ENCODE results near the gene ARHGAP9.

Gene ARHGAP9

DNA sequence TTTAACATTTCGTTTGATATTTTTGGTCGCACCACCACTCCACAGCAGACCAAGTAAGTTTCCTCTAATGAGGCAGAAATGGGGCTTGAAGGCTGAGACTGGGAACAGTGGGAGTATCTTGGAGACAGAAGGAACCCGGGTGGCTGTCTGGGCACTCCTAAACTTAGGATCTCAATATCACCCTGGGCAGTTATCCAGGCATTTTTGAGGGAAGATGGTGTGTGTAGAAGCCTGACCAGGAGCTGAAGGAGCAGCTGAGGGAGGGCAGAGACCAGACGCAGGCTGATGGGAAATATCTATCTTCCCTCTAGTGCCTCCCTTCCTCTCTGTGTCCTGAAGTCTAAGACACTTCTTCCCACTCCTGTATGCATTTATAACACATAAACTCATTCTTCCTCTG, 18.9 kb upstream of the ARHGAP9 start:
- Histone ChIP-seq H3K27me3 (ENCODE audit: insufficient read depth, poor library complexity, severe bottlenecking) (no peaks in the 10 kb centered on the region), H3K4me3 (replicated peaks; ENCODE audit: insufficient read depth, low read length) (no peak overlapping the region), H3K27ac (replicated peaks) (no peak overlapping the region)
- TF ChIP-seq GABPA (IDR thresholded peaks at IDR 0.05; ENCODE audit: low read depth), result no peak
- TF ChIP-seq, protein P1, sequence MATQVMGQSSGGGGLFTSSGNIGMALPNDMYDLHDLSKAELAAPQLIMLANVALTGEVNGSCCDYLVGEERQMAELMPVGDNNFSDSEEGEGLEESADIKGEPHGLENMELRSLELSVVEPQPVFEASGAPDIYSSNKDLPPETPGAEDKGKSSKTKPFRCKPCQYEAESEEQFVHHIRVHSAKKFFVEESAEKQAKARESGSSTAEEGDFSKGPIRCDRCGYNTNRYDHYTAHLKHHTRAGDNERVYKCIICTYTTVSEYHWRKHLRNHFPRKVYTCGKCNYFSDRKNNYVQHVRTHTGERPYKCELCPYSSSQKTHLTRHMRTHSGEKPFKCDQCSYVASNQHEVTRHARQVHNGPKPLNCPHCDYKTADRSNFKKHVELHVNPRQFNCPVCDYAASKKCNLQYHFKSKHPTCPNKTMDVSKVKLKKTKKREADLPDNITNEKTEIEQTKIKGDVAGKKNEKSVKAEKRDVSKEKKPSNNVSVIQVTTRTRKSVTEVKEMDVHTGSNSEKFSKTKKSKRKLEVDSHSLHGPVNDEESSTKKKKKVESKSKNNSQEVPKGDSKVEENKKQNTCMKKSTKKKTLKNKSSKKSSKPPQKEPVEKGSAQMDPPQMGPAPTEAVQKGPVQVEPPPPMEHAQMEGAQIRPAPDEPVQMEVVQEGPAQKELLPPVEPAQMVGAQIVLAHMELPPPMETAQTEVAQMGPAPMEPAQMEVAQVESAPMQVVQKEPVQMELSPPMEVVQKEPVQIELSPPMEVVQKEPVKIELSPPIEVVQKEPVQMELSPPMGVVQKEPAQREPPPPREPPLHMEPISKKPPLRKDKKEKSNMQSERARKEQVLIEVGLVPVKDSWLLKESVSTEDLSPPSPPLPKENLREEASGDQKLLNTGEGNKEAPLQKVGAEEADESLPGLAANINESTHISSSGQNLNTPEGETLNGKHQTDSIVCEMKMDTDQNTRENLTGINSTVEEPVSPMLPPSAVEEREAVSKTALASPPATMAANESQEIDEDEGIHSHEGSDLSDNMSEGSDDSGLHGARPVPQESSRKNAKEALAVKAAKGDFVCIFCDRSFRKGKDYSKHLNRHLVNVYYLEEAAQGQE (IDR thresholded peaks at IDR 0.05; ENCODE audit: insufficient replicate concordance, low read depth), result no peak
- no peak for TF ChIP-seq POLR2AphosphoS5 (IDR thresholded peaks at IDR 0.05; ENCODE audit: low read depth)
- TF ChIP-seq SPI1 (IDR thresholded peaks at IDR 0.05; ENCODE audit: borderline replicate concordance, low read depth), result no peak
- DNase-seq (ENCODE audit: low read depth in 1 of 2, low spot score in 1 of 2), result no peak

DNA sequence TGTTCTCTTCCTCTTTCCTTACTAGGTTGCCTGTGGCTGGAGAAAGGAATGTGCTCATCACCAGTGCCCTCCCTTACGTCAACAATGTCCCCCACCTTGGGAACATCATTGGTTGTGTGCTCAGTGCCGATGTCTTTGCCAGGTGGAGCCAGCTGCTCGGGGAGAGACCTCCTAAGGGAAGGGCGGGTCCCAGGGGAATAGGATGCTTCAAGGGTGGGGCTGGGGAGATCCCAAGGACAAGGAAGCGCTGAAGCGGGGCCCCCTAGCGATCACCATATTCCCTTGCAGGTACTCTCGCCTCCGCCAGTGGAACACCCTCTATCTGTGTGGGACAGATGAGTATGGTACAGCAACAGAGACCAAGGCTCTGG, 18.5 kb upstream of the ARHGAP9 start:
- Histone ChIP-seq H3K27me3 (ENCODE audit: insufficient read depth, poor library complexity, severe bottlenecking) (no peaks in the 10 kb centered on the region), H3K27ac (replicated peaks) (no peak overlapping the region), H3K4me3 (replicated peaks; ENCODE audit: insufficient read depth, low read length) (no peak overlapping the region)
- DNase-seq (ENCODE audit: low read depth in 1 of 2, low spot score in 1 of 2), result no peak
- TF ChIP-seq GABPA (IDR thresholded peaks at IDR 0.05; ENCODE audit: low read depth) (no peak), POLR2AphosphoS5 (IDR thresholded peaks at IDR 0.05; ENCODE audit: low read depth) (no peak), SPI1 (IDR thresholded peaks at IDR 0.05; ENCODE audit: borderline replicate concordance, low read depth) (no peak)
- TF ChIP-seq, protein P1 (IDR thresholded peaks at IDR 0.05; ENCODE audit: insufficient replicate concordance, low read depth), result no peak
- TF ChIP-seq, protein P2, sequence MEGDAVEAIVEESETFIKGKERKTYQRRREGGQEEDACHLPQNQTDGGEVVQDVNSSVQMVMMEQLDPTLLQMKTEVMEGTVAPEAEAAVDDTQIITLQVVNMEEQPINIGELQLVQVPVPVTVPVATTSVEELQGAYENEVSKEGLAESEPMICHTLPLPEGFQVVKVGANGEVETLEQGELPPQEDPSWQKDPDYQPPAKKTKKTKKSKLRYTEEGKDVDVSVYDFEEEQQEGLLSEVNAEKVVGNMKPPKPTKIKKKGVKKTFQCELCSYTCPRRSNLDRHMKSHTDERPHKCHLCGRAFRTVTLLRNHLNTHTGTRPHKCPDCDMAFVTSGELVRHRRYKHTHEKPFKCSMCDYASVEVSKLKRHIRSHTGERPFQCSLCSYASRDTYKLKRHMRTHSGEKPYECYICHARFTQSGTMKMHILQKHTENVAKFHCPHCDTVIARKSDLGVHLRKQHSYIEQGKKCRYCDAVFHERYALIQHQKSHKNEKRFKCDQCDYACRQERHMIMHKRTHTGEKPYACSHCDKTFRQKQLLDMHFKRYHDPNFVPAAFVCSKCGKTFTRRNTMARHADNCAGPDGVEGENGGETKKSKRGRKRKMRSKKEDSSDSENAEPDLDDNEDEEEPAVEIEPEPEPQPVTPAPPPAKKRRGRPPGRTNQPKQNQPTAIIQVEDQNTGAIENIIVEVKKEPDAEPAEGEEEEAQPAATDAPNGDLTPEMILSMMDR (IDR thresholded peaks at IDR 0.05; ENCODE audit: insufficient read depth, low read length), result no peak

DNA sequence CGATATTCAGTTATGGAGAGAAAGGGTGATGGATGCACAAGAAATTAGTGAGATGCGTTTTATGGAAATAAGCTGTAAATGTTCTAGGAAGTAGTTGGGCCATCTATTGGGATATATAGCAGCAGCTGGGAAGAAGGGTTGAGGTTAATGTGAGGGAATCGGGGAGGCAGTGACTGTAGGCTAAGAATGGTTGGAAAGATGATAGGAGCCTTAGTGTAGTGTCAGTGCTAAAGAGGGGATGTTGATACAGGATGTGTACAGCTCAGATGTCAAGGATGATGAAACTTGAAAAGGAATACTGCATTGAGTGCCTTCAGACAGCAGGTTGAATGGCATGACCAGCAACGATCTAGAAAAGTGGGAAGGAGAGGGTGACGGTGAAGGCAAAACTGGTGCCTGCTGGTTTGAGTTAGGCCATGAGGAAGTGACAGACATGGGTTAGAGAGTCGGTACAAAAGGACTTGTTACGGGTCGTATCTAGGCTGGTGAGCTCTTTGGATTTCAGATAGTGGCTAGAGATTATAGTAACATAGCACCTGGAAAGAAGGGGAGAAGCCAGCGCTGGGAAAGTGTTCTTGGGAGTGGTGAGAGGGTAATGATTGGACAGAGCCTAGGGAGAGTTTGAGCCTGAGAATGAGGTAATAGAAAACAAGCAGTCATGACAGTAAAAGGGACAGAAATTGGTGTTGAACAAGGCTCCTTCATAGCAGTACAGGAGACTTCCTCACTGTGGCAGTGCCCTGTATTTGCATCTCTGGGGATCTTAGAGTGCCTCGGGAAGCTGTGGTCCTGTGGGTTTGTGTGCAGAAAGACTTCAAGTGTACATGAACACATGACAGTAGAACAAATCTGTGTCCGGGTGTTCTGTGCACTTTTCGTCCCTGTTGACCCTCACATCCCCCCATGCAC, 17.8 kb upstream of the ARHGAP9 start:
- DNase-seq (ENCODE audit: low read depth in 1 of 2, low spot score in 1 of 2), result peak in 1 of 2 experiments; percentile 33
- Histone ChIP-seq H3K27me3 (ENCODE audit: insufficient read depth, poor library complexity, severe bottlenecking) (no peaks in the 10 kb centered on the region), H3K4me3 (replicated peaks; ENCODE audit: insufficient read depth, low read length) (no peak overlapping the region), H3K27ac (replicated peaks) (0 out of 2 replicates have a peak overlapping the region, but pooled peaks have one; percentile 1)
- TF ChIP-seq SPI1 (IDR thresholded peaks at IDR 0.05; ENCODE audit: borderline replicate concordance, low read depth) (no peak), POLR2AphosphoS5 (IDR thresholded peaks at IDR 0.05; ENCODE audit: low read depth) (no peak), GABPA (IDR thresholded peaks at IDR 0.05; ENCODE audit: low read depth) (no peak)
- TF ChIP-seq, protein P1 (IDR thresholded peaks at IDR 0.05; ENCODE audit: insufficient replicate concordance, low read depth), result no peak
- TF ChIP-seq, protein P2 (IDR thresholded peaks at IDR 0.05; ENCODE audit: insufficient read depth, low read length), result no peak
